HG03066 (cell line): ENCODE data around the gene TTC24.

Experiments used
- ATAC-seq: cut with Tn5 transposase; IDR thresholded peaks from one replicate; pipeline ENCODE4 v1.9.1; 2021; ENCODE audit warnings: low read depth; ENCODE audit not compliant: unreplicated experiment

TTC24 gene

GRCh38 chr1:156553860-156554485 is 25.6 kb upstream of the TTC24 start:
- ATAC-seq, result no peak

- ATAC-seq, result no peak
Observed at GRCh38 chr1:156554971-156555370, 24.6 kb upstream of the TTC24 start.

GRCh38 chr1:156555715-156556114 is 23.8 kb upstream of the TTC24 start:
- no peak for ATAC-seq

- ATAC-seq, result no peak
Observed at GRCh38 chr1:156556354-156556753, 23.2 kb upstream of the TTC24 start.

- ATAC-seq, result no peak
Observed at GRCh38 chr1:156559086-156559796, 20.3 kb upstream of the TTC24 start.

- no peak for ATAC-seq
Observed at GRCh38 chr1:156559797-156560385, 19.6 kb upstream of the TTC24 start.

- ATAC-seq, result no peak
Observed at GRCh38 chr1:156560585-156561163, 18.8 kb upstream of the TTC24 start.

GRCh38 chr1:156565519-156565918 is 14.0 kb upstream of the TTC24 start:
- ATAC-seq, result no peak

GRCh38 chr1:156566436-156566835 is 13.1 kb upstream of the TTC24 start:
- no peak for ATAC-seq

- no peak for ATAC-seq
Observed at GRCh38 chr1:156571261-156571852, 8.2 kb upstream of the TTC24 start.

GRCh38 chr1:156571919-156572662 is 7.4 kb upstream of the TTC24 start, which contains the start of gene IQGAP3:
IQGAP3 (minus strand) TSS chr1:156572565; CDS start chr1:156572529, 36 bp downstream.
- peak; percentile 83 for ATAC-seq

GRCh38 chr1:156572663-156573018 is 6.9 kb upstream of the TTC24 start:
- ATAC-seq, result no peak

- no peak for ATAC-seq
Observed at GRCh38 chr1:156574039-156574633, 5.4 kb upstream of the TTC24 start.

- no peak for ATAC-seq
Observed at GRCh38 chr1:156577550-156577949, 2.0 kb upstream of the TTC24 start.

- no peak for ATAC-seq
Observed at GRCh38 chr1:156578055-156578454, 1.5 kb upstream of the TTC24 start.

- ATAC-seq, result no peak
Observed at GRCh38 chr1:156581661-156582387, 2.3 kb downstream of the TTC24 start.

- no peak for ATAC-seq
Observed at GRCh38 chr1:156582388-156583017, 3.0 kb downstream of the TTC24 start.

GRCh38 chr1:156583821-156584622 is 4.5 kb downstream of the TTC24 start:
- no peak for ATAC-seq
